Lower leg skin (tissue), 4 donors: Measurements from ENCODE around the gene NARS2. TPM values are rescaled to one million over a fixed set of nuclear protein-coding genes. Genes with fewer than 3 reads are reported as not detected.

Experiments used
- DNase-seq, 2 donors: peaks; one replicate each; pipeline ENCODE4 v3.0.0-alpha.2; 2019; ENCODE audit warnings: low spot score in 2 of 2
- H3K4me3 ChIP-seq: fragments of 200-600 bp; sonication (generic); 2 replicates; pipeline ENCODE4 v1.5.1; 2017; ENCODE audit warnings: mild to moderate bottlenecking, low read depth; ENCODE audit not compliant: poor library complexity, severe bottlenecking
- CTCF ChIP-seq, 3 donors: fragments of 450-650 bp; IDR thresholded peaks; one replicate each; pipeline ENCODE4 v1.5.1; 2016; ENCODE audit warnings: antibody characterized with exemption in 3 of 3, mild to moderate bottlenecking in 3 of 3, moderate library complexity in 2 of 3
- POLR2A ChIP-seq, 2 donors: fragments of 450-650 bp; IDR thresholded peaks; one replicate each; pipeline ENCODE4 v1.6.1; 2016 to 2017; ENCODE audit warnings: antibody characterized with exemption in 2 of 2, mild to moderate bottlenecking in 1 of 2, moderate library complexity in 1 of 2
- WGBS, 2 donors: methylation state at CpG; one replicate each; pipeline ENCODE4 v1.1.5; 2018; 5-methylcytosine and 5-hydroxymethylcytosine counted together
- intact Hi-C: fragments of 100-400 bp; cut with DNase I; formaldehyde crosslinking; loops from one replicate; pipeline ENCODE4 v1.15.0; 2023; ENCODE audit warnings: low total_unique reads
- total RNA-seq, 4 donors: library from RNA; depleted of rRNA; stranded (reverse); fragments of >200 nt; gene quantifications; one replicate each; pipeline ENCODE4 v1.1.0, GENCODE V29; 2016

The NARS2 gene
- total RNA-seq, 4 donors from 2014 or later = 11.2 to 15.7 (median 14.0) TPM

- no peak for TF ChIP-seq CTCF (IDR thresholded peaks at IDR 0.05)
- no peak for TF ChIP-seq POLR2A (IDR thresholded peaks at IDR 0.05)
- H3K4me3 ChIP-seq = no peak overlapping the region
- WGBS, 2 donors = 90 to 96% methylated on average over 5 of the region's 5 CpGs
- no peak for DNase-seq
- intact Hi-C loops = no loop called here
Observed at GRCh38 chr11:78451371-78452150, 123.1 kb downstream of the NARS2 start.

- TF ChIP-seq CTCF (IDR thresholded peaks at IDR 0.05) (no peak), POLR2A (IDR thresholded peaks at IDR 0.05) (no peak)
- DNase-seq = no peak
- H3K4me3 ChIP-seq = no peak overlapping the region
- 82 to 88% methylated on average over 2 of the region's 2 CpGs for WGBS, 2 donors
- intact Hi-C loops = no loop called here
Observed at GRCh38 chr11:78450866-78451265, 123.8 kb downstream of the NARS2 start.

DNA sequence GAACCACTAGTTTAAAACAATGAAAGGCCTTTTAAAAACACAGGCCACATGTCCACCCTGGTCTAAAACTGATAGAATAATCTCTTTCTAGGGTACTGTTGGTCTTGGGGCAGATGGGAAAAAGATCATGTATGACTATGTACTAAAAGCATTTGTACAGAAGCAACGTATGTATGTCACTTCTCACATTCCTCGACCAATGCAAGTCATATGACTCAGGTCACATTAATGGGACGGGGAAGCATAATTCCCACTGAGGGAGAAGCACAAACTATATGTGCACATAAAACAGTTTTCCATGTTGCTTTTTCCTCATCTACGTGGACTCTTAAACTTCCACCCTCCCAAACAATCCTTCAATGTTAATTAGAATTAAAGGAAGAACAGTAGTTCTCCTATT, 124.8 kb downstream of the NARS2 start:
- WGBS, 2 donors = 90 to 94% methylated on average over 4 of the region's 4 CpGs
- no peak overlapping the region for H3K4me3 ChIP-seq
- no peak for DNase-seq
- TF ChIP-seq CTCF (IDR thresholded peaks at IDR 0.05) = no peak
- TF ChIP-seq POLR2A (IDR thresholded peaks at IDR 0.05) = no peak
- intact Hi-C loops = no loop called here

DNA sequence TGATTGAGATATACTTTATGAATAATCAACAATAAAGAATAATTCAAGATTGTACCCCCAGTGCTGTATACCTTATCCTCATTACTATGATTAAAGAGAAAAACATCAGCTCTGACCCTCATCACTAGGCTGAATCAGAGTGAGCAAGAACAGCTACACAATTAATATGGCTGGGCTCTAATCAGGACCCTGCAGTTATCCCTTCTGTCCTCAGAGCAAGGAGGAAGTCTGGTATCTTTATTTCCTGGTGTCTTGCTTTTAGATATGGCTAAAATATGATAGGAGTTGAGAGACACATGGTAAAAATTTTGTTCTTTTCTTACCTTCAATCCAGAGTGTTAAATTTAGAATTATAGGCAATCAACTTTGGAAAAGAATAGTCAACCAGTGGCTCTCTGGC, 128.5 kb downstream of the NARS2 start:
- H3K4me3 ChIP-seq = no peak overlapping the region
- intact Hi-C loops = no loop called here
- no peak for TF ChIP-seq POLR2A (IDR thresholded peaks at IDR 0.05)
- no peak for DNase-seq

DNA sequence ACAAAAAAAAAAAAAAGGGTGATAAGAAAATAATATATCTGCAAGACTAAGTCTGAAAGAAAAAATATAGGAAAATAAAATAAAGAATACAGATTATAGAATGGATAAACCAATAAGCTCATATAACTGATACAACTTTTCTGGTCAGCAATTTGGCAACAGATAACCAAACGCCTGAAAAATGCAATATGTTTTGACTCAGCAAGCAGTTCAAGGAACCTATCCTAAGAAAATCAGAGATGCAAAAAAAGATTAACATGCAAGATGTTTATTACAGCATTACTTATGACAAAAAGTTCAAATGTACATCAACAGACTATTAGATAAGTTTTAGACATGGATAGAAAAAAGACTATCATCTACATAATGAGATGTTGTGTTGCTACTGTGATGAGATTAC, 129.9 kb downstream of the NARS2 start:
- H3K4me3 ChIP-seq = no peak overlapping the region
- WGBS, 2 donors = 76 to 85% methylated on average over 1 of the region's 1 CpG
- TF ChIP-seq POLR2A (IDR thresholded peaks at IDR 0.05) (no peak), CTCF (IDR thresholded peaks at IDR 0.05) (no peak)
- DNase-seq = no peak
- intact Hi-C loops = no loop called here

DNA sequence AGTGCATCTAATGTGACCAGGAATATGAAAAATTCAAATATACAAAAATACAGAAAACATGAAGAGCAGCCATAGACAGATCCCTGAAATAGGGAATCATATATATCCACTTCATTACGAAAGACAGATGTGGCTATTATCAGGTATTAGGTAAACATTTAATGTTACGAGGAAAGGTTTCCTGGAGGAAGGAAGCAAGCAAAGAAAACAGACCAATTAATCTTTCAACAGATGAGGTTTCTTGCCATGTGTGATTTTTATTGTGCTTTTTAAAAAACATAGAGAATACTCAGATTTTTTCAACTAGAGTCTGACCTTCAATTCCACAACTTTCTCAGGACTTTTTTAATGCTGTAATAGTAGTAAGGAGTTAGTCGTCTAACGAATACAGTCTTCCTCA, 132.7 kb downstream of the NARS2 start:
- intact Hi-C loops = no loop called here
- WGBS, 2 donors = 80 to 89% methylated on average over 4 of the region's 4 CpGs
- TF ChIP-seq CTCF (IDR thresholded peaks at IDR 0.05) = no peak
- no peak for TF ChIP-seq POLR2A (IDR thresholded peaks at IDR 0.05)

More for the DNA sequence above, 132.7 kb downstream of the NARS2 start:
- DNase-seq = no peak
- H3K4me3 ChIP-seq = no peak overlapping the region
